NCI-H2227 (cell line): ENCODE data around the gene FXYD3.
"Not testable (repeated sequence)": the region's sequence is repeated elsewhere in the genome, so short reads cannot be mapped to it uniquely, and the experiment has no call there.

Experiments used
- DNase-seq: peaks from one replicate; lab custom pipeline; 2025; ENCODE audit not compliant: unreplicated experiment; lab: John Stamatoyannopoulos, UW

Gene FXYD3

DNA sequence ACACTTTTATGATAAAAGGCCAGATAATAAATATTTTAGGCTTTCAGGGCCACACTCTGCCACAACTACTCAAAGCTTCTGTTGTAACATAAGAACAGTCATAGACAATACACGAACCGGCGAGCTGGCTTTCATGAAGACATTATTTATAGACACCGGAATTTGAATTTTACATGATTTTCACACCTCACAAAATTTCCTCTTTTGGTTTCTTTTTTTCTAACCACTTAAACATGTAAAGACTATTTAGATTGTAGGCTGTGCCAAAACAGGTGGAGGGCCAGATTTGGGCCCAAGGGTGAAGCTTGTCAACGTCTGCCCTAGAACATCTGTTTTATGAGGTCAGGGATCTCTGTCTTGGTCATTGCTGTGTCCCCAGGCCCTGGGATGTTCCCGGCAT, 29.7 kb upstream of the FXYD3 start:
- DNase-seq = no peak

DNA sequence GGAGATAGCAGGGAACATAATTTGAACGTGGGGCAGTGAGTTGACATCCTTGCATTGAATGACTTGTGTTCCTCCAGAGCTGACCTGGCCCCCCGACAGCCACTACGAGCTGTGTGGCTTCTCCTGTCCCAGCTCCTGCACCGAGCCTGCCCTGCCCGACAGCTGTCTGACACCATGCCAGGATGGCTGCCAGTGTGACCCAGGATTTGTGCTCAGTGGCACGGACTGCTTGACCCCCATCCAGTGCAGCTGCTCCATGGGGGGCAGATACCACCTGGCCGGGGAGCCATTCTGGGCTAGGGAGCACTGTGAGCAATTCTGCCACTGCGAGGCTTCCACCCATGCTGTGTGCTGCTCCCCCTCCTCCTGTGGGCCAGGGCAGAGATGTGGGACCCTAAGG, 29.2 kb upstream of the FXYD3 start:
- DNase-seq = no peak

DNA sequence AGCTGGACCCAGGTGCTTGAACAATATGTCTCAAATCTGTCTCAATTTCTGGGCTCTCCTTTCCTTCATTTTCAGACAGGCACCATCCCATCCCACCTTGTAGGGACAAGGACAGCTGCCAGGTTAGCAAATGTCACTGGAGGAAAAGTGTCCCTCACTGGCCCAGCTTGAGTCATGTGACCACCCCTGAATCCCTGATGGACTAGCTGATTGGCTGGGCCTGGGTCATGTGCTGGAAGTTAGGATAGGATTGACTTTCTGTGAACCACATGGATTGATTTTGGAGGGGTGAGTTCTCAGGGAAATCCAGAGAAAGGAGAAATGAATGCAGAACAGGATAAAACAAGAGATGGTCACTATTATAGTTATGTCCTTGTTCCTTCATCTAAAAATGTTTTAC, 28.2 kb upstream of the FXYD3 start:
- DNase-seq = no peak

DNA sequence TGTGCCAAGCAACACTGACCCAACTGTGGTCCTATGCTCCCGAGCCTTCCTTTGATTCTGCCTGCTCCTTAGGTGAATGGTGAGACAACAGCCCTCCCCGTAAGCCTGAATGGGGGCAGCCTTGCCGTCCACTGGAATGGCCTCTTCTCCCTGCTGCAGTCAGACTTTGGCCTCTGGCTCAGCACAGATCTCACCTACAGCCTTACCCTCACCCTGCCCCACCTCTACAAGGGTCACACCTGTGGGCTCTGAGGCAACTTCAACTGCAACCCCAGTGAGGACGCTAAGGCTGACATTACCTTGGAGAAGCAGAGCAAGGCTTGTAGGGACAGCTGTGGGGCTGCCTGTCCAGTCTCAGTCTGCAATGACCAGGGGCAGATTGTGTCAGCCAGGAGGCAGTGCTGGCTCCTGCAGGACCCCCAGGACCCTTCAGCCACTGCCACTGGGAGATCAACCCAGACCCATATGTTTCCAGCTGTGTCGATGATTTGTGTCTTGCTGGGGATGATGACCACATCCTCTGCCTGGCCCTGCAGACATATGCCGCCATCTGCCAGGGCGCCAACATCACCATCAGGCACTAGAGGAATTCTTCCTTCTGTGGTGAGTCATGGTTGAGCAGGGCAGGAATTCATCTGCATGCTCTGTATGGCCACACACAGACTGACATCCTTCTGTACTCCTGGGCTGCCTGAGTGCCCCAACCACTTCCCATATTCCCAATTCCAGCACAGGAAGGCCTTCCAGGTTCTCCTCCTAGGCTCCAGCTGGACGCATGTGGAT, 27.3 kb upstream of the FXYD3 start:
- no peak for DNase-seq

DNA sequence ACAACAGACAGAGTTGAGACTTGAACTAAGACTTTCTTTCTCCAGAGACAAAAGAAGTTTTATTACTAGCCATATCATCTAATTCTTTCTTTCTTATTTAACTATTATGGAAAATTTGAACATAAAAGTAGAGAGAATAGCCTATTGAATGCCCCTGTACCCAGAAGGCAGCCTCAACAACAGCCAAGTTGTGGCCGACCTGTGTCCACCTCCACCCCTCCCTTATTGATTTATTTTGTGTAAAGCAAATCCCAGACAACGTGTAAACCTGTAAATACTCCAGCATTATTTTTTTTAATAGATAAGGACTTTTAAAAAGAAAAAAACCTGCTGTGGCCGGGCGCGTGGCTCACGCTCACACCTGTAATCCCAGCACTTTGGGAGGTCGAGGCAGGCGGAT, 26.1 kb upstream of the FXYD3 start:
- DNase-seq = no peak

DNA sequence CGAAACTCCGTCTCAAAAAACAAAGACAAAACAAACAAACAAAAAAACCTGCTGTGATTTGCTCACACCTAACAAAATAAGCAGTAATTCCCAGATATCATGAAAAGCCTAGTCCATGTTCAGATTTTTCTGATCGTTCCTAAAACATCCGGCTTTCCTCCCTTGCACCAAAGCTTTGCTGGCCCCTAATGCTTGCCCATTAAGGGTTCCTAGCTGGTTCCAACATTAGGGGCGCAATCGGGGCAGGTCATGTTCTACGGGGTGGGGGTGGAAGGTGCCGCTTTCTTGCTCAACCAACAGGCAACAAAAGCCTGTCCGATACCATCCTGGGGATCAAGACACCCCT, 25.5 kb upstream of the FXYD3 start:
- DNase-seq = no peak

DNA sequence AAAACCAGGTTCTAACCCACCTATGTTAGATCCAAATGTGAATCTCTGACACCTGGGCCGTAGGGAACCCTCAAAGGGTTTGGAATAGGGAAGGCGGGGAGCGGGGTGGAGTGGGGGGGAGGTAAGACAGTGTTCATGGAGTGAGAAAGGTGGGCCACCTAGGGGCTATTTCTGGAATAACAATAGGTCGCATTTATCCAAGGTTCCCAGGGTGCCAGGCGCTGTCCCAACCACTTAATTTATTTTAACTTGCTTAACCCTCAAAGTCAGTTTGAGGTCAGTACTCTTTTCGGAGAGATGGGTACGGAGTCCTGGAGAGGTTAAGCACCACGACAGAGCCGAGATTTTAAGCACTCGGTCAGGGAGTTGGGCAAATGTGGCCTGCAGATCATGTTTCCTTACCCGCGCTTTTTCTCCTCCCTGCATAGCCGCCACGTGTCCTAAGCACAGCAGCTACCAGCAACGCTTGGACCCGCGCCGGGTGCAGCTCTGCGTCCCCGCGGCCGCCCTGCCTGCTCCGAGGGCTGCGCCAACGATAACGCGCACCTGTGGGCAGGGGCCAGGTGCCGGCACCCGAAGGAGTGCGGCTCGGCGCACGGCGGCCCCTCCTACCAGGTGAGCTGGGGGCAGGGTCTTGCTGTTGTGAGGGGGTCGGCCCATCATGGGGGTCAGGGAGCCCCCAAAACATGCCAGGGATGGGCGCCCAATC, 25.0 kb upstream of the FXYD3 start:
- peak; percentile 83 for DNase-seq

DNA sequence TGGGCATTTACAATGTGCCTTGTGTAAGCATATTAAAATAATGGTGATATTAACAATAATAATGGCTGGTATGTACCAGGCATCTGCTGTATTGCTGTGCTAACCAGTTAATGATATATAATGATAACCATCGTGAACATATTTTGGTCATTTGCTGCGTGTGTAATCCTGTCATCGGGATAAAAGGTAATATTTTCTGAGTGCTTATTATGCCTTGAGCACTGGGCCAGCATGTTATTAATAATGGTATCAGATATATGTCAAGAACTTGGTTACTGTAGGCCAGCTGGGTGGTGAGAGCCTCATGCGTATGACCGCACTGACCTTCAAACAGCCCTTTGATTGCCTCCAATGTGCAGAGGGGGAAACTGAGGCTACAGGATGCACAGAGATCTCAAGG, 22.2 kb upstream of the FXYD3 start:
- DNase-seq = peak; percentile 57

DNA sequence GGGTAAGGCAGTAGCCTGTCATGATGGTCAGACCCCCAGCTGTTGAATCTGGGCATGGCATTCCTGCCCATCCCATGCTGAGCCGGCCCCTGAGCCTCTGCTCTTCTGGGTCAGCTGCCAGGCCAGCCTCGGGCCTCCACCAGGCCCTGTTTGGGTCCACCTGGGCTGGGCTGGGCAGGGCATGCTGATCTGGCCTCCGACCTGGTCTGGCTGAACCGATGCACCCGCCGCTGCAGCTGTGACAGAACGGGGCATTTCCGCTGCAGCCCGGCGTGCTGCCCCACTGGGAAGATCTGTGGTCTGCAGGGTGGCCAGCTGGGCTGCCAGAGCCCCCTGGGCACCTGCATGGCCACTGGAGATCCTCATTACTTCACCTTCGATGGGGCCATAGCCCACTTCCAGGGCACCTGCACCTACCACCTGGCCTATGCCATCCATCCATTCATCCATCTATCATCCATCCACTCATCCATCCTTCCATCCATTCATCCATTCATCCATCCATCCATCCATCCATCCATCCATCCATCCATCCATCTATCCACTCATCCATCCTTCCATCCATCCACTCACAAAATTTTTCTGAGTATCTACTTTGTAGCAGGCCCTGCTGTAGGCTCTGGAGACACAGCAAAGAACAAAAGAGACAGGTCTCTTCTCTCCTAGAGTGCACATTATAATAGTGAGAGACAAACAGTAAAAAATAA, 21.5 kb upstream of the FXYD3 start:
- no peak for DNase-seq

DNA sequence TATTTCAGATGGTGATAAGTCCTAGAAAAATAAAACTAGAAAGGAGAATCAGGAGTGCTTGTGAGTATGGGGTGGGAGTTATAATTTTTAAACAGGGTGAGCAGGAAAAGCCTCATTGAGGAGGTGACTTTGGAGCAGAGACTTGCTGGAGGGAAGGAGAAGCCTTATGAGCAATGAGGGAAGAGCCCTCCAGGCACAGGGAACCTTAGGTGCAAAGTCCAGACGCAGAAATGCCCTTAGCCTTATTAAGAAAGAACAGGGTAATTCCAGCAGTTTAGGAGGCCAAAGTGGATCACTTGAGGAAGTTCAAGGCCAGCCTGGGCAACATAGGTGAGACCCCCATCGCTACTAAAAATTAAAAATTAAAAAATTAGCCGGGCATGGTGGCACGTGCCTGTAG, 21.0 kb upstream of the FXYD3 start:
- no peak for DNase-seq

DNA sequence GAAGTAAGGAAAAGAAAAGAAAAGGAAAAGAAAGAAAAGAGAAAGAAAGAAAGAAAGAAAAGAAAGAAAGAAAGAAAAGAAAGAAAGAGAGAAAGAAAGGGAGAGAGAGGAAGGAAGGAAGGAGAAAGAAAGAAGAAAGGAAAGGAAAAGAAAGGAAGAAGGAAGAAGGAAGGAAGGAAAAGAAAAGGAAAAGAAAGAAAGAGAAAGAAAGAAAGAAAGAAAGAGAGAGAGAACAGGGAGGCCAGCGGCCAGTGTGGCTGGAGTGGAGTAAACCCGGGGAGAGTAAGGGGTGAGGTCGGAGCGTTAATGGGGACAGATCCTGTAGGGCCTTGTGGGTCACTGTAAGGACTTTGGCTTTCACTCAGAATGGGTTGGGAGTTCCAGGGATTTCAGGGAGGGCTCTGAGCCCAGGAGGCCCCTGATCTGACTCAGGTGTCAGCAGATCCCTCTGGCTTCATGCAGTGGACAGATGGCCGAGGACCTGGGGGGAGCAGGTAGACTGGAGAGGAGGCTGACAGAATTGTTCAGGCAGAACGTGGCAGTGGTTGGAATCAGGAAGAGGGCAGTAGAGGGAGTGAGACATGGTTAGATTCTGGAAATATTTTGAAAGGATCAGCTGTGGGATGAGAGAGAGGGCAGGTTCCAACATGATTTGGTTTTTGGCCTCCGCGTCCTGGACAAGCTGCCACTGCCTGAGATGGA, 19.8 kb upstream of the FXYD3 start:
- no peak for DNase-seq

DNA sequence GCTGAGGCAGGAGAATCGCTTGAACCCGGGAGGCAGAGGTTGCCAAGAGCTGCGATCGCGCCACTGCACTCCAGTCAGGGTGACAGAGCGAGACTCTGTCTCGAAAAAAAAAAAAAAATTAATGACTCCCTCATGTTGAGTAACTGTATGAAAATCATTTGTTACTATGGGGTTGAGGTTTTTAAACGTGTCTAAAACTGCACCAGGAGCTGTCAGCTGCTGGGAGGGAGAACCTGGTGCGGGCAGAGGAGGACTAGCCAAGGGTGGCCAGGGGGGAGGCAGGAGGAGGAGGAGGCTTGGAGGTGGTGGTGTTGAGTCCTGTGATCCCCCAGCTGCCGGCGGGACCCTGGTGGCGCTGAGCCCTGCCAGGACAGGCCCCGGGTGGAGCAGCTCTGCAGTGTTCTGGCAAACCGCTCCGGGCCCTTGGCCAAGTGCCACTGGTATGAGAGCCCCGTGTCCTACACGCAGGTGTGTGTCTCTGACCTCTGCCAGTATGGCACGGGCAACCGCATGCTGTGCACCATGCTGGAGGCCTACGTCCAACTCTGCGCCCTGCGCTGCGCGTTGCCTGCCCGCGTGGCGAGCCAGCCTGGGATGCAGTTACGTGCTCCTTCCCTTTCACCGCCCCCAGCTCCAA, 17.1 kb upstream of the FXYD3 start:
- DNase-seq = no peak

DNA sequence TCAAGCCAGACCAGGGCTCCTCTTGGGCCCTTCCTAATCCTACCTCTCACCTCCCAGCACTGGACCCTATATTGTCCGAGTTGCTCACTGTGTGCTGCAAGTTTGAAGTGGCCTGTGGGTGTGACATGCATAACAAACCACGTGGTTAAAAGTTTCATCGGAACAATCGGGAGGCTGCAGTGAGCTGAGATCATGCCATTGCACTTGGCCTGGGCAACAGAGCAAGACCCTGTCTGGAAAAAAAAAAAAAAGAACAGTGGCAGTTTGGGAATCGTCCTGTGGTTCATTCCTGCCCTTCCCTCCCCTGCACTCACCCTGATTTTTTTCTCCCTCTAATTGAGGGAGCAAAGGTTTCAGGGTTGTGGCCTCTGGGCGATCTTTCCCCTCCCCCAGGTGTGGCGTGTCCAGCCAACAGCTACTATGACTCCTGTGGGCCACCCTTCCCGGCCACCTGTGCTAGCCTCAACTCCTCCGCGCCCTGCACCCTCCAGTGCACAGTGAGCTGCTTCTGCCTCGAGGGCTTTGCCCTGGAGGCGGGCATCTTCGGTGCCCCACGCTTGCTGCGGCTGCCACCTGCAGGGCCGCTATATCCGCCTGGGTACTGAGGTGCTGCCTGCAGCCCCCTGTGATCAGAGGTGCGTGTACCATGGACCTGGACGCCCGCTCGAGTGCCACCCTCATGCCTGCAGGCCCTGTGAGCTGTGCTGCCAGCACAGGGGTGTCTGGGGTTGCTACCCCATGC, 16.3 kb upstream of the FXYD3 start:
- DNase-seq = no peak

DNA sequence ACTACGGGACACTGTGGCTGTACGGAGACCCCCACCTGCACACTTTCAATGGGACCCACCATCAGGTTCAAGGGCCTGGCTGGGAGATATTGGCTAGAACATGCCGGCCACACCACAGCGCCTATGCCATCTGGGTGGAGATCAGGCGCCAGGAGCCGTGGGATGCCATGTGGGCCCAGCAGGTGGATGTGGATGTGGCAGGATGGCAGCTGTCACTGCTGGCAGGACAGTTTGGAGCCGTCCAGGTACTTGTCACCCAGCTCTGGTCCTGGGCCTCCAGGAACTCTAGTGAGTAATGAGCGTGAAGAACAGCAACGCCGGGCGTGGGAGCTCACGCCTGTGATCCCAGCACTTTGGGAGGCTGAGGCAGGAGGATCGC, 15.7 kb upstream of the FXYD3 start:
- DNase-seq = no peak

DNA sequence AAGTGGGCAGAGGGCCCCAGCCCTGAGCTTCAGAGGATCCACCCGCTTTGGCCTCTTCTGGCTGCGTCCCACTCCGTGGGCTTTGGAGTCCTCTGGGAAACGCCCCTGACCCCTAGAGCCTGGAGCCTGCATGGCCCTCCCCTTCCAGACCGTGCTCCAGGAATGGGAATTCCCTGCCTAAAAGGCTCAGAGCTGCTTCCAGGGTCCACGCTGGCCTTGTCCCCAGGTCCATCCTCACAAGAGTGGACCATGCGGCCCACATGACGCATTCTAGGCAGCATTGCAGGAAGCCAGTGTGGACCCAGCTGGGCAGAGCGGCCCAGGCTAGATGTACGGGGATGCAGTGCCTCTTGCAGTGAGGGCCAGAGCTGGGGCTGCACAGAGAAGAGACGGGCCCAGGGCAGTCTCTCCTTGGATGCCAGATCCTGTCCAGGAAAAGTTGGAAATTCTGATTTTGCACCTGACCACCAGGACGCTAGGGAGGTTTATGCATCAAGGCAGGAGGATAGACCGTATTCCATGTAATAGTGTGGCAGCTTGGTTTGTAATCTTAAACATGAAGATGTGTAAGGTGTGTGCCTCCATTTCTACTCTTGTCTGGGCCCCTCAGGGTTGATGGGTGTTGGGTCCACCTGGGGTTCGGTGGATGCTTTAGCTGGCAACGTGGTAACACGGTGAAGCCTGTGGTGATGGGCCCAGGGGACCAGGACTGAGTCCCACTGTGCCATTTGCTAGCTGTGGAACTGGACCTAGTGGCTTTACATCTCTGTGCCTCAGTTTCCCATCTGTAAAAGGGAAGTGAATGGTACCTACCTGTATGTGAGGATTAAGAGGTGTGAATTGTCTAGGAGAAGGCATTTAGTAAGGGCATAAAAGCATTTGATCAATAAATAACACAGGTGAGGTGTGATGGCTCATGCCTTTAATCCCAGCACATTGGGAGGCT, 14.8 kb upstream of the FXYD3 start:
- no peak for DNase-seq

DNA sequence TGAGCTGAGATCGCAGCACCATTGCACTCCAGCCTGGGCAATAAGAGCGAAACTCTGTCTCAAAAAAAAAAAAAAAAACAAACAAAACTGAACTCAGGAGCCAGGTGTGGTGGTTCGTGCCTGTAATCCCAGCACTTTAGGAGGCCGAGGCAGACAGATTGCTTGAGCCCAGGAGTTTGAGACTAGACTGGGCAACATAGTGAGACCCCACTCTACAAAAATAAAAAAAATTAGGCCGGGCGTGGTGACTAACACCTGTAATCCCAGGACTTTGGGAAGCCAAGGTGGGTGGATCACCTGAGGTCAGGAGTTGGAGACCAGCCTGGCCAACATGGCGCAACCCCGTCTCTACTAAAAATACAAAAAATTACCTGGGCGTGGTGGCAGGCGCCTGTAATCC, 13.7 kb upstream of the FXYD3 start:
- not testable (repeated sequence) for DNase-seq

DNA sequence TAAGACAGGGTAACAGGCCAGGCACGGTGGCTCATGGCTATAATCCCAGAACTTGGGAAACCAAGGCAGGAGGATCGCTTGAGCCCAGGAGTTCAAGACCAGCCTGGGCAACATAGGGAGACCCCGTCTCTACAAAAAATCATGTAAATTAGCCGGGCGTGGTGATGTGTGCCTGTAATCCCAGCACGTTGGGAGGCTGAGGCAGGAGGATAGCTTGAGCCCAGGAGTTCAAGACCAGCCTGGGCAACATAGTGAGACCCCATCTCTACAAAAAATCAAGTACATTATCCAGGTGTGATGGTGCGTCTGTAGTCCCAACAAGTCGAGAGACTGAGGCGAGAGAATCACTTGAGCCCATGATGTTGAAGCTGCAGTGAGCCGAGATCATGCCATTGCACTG, 12.0 kb upstream of the FXYD3 start:
- not testable (repeated sequence) for DNase-seq

DNA sequence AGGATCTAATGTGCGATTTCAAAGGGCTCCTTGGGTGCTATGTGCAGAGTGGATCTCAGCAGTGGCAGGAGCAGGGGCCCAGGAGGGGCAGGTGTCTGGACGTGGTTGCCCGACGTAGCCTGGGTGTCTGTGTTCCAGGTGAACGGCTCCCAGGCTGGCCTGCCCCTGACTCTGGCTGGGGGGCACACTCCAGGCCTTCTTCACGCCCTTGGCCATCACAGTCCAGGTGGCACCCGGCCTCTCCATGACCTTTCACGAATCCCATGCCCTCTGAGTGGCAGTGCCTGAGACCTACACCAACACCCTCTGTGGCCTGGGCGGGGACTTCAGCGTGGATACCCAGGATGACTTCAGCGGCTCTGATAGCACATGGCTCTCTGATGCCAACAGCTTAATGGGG, 11.3 kb upstream of the FXYD3 start:
- no peak for DNase-seq

DNA sequence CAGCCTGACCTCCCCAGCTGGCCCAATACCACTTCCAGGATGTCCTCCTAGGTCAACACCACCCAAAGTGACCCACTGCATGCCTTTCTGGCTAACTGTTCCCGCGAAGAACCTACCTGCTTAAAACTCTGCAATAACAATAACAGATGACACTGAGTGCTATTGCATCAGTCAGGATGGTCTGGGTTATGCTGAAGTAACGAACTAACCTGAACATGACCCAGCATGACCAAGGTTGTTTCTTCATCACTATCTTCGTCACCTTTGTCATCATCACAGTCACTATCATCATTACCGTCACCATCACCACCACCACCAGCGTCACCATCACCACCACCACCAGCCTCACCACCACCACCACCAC, 10.6 kb upstream of the FXYD3 start:
- DNase-seq = no peak
